GM12878 (cell line): ENCODE data around the gene FGD4.

Experiments used
- FOXM1 ChIP-seq: IDR thresholded peaks from 2 replicates; pipeline ENCODE4 v1.6.1; 2012; ENCODE audit warnings: low read depth, mild to moderate bottlenecking, inconsistent platforms, low read length, moderate library complexity
- GABPA ChIP-seq: IDR thresholded peaks from 2 replicates; pipeline ENCODE4 v1.6.1; 2014; ENCODE audit warnings: antibody characterized with exemption, low read depth, mild to moderate bottlenecking, inconsistent platforms
- NBN ChIP-seq: fragments of 450-650 bp; IDR thresholded peaks from 2 replicates; pipeline ENCODE4 v1.6.1; 2016
- POLR2A ChIP-seq: IDR thresholded peaks from 2 replicates; pipeline ENCODE4 v1.6.1; 2011; ENCODE audit warnings: low read depth, mild to moderate bottlenecking, low read length
- POLR2AphosphoS5 ChIP-seq: IDR thresholded peaks from 2 replicates; pipeline ENCODE4 v1.6.1; 2011; ENCODE audit warnings: mild to moderate bottlenecking, low read length, inconsistent platforms
- SIN3A ChIP-seq: IDR thresholded peaks from 2 replicates; pipeline ENCODE4 v1.6.1; 2012; ENCODE audit warnings: low read depth, low read length, improper control_type of control experiment
- SIX5 ChIP-seq: IDR thresholded peaks from 2 replicates; pipeline ENCODE4 v1.6.1; 2011; ENCODE audit warnings: mild to moderate bottlenecking, low read depth, low read length, moderate library complexity; ENCODE audit not compliant: severe bottlenecking
- SKIL ChIP-seq: fragments of 450-650 bp; IDR thresholded peaks from 2 replicates; pipeline ENCODE4 v1.6.1; 2017; ENCODE audit warnings: mild to moderate bottlenecking, low read depth, inconsistent platforms; ENCODE audit not compliant: poor library complexity, severe bottlenecking
- SRF ChIP-seq, 2 experiments: IDR thresholded peaks; 2 replicates each; pipeline ENCODE4 v1.6.1; 2011; ENCODE audit warnings: low read depth in 2 of 2, low read length in 2 of 2, mild to moderate bottlenecking in 1 of 2, moderate library complexity in 1 of 2
- ZNF274 ChIP-seq: IDR thresholded peaks from one replicate; pipeline ENCODE4 v1.8.0; 2011; ENCODE audit not compliant: insufficient read length, insufficient read depth
- ZZZ3 ChIP-seq: IDR thresholded peaks from 2 replicates; pipeline ENCODE4 v1.6.1; 2011; ENCODE audit warnings: low read depth; ENCODE audit not compliant: control insufficient read depth, insufficient read length
- TF ChIP-seq, protein P1 (sequence below), 3 experiments: IDR thresholded peaks in 2 of 3; conservative IDR thresholded peaks in 1 of 3; 2 replicates each; pipeline ENCODE4 v1.5.1; 2011; ENCODE audit warnings: low read depth in 3 of 3, low read length in 3 of 3, mild to moderate bottlenecking in 3 of 3, control low read depth in 2 of 3, moderate library complexity in 2 of 3, inconsistent platforms in 1 of 3, mixed read lengths in 1 of 3; ENCODE audit not compliant: control insufficient read depth in 2 of 3, insufficient read depth in 1 of 3; ENCODE audit errors: extremely low read depth in 1 of 3

DNA sequence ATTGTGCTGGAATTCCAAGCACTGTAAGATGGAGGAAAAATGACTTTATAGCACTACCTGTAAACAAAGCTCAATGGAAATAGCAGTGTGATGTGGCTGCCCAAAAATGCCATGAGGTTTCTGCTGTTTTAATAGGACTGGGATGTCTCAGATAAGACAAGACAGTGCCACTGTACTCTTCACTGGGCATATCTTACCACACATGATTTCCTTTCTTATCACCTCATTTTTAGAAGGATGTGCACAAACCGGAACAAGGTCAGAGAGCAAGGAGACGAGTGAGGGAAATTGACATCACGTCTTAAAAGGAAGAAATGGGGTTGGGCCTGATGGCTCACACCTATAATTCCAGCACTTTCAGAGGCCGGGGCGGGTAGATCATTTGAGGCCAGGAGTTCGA lies 38.4 kb upstream of the FGD4 start:
- no peak for TF ChIP-seq ZNF274
- no peak for TF ChIP-seq SIX5
- TF ChIP-seq GABPA: no peak
- no peak for TF ChIP-seq POLR2AphosphoS5
- TF ChIP-seq, protein P1, sequence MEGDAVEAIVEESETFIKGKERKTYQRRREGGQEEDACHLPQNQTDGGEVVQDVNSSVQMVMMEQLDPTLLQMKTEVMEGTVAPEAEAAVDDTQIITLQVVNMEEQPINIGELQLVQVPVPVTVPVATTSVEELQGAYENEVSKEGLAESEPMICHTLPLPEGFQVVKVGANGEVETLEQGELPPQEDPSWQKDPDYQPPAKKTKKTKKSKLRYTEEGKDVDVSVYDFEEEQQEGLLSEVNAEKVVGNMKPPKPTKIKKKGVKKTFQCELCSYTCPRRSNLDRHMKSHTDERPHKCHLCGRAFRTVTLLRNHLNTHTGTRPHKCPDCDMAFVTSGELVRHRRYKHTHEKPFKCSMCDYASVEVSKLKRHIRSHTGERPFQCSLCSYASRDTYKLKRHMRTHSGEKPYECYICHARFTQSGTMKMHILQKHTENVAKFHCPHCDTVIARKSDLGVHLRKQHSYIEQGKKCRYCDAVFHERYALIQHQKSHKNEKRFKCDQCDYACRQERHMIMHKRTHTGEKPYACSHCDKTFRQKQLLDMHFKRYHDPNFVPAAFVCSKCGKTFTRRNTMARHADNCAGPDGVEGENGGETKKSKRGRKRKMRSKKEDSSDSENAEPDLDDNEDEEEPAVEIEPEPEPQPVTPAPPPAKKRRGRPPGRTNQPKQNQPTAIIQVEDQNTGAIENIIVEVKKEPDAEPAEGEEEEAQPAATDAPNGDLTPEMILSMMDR (IDR thresholded peaks at IDR 0.05 in 2 of 3, conservative IDR thresholded peaks at IDR 0.05 in 1 of 3; ENCODE audit: control insufficient read depth in 2 of 3, extremely low read depth in 1 of 3, insufficient read depth in 1 of 3, low read depth in 3 of 3, low read length in 3 of 3): no peak
- no peak for TF ChIP-seq SRF (IDR thresholded peaks at IDR 0.05; ENCODE audit: low read depth in 2 of 2, low read length in 2 of 2)
- no peak for TF ChIP-seq ZZZ3
- no peak for TF ChIP-seq SIN3A
- TF ChIP-seq SKIL: no peak
- TF ChIP-seq POLR2A: no peak
- no peak for TF ChIP-seq FOXM1
- TF ChIP-seq NBN: no peak
